MM.1S (cell line): ENCODE measurements around the gene UCN3.

Experiments used
- CTCF ChIP-seq: fragments of 300-600 bp; sonication (generic); IDR thresholded peaks from 2 replicates; pipeline ENCODE4 v1.5.1; 2016; ENCODE audit warnings: antibody characterized with exemption, low read length, mixed read lengths
- EZH2 ChIP-seq: fragments of 300-600 bp; sonication (generic); optimal IDR thresholded peaks from 2 replicates; pipeline ENCODE3; 2017; ENCODE audit warnings: low read depth, mild to moderate bottlenecking, antibody characterized with exemption, low read length, mixed read lengths
- EZH2phosphoT487 ChIP-seq: fragments of 300-600 bp; sonication (generic); IDR thresholded peaks from 2 replicates; pipeline ENCODE4 v1.6.1; 2018; ENCODE audit warnings: antibody characterized with exemption, low read length

GRCh38 chr10:5390607-5391205 lies 25.9 kb downstream of the UCN3 start:
- TF ChIP-seq CTCF (no peak), EZH2 (no peak), EZH2phosphoT487 (no peak)
